GM19035 (cell line): ENCODE results near the gene IDH3G.
"Not testable (repeated sequence)": the region's sequence is repeated elsewhere in the genome, so short reads cannot be mapped to it uniquely, and the experiment has no call there.

Source experiments
- ATAC-seq: cut with Tn5 transposase; IDR thresholded peaks from one replicate; pipeline ENCODE4 v1.9.1; 2021; ENCODE audit not compliant: unreplicated experiment

Gene IDH3G

DNA sequence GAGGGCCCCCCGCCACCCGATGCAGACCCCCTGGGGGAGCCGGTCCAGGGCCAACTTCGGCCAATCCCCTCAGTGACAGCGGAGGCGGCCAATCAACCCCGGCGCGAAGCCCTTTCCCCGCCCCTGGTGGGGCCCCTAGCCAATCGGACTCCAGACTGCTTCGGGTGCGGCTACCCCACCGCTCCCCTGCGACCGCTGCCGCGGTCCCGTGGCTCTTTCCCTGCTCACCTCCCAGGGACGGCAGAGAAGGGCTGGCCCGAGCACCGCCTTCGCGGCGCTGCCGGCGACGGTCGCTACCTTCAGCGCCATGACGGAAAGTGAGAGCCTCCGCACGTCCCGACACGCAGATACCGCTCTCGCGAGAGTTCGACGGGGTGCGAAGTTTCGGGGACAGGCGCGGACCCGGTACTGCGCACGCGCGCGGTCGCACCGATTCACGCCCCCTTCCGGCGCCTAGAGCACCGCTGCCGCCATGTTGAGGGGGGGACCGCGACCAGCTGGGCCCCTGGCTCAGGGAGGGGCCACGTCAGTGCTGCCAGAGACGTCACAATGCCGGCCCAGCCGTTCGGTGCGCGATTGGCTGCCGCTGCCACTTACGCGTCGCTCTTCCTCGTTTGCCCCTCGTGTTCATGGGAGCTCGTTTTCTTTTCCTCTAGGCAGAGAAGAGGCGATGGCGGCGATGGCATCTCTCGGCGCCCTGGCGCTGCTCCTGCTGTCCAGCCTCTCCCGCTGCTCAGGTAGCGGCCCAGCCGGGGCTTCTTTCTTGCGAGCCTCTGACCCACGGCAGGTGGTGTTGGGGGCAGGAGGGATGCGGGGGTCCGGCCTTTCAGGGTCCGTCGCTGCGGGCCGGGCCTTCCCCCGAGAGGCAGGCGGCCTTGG lies at the start of gene IDH3G, which contains the start of gene SSR4:
TSS of gene IDH3G (minus strand) at position 358 of the 879 bp plus-strand sequence. CDS start at position 309, 49 bp downstream.
TSS of gene SSR4 (plus strand) at position 651 of the 879 bp plus-strand sequence. CDS start at position 671, 20 bp downstream.
- ATAC-seq: peak; percentile 91

DNA sequence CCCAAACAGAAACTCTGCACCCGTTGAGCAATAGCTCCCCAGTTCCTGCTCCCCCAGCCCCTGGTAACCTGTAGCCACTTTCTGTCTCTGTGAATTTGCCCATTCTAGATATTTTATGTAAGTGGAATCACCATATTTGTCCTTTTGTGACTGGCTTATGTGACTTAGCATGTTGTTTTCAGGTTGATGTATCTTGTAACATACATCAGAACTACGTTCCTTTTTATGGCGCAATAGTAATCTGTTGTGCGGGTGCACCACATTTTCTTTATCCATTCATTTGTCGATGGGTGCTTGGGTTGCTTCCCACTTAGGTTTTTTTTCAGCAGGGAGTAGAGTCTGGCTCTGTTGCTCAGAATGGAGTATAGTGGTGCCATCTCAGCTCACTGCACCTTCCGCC lies 42.7 kb upstream of the IDH3G start:
- ATAC-seq: no peak

DNA sequence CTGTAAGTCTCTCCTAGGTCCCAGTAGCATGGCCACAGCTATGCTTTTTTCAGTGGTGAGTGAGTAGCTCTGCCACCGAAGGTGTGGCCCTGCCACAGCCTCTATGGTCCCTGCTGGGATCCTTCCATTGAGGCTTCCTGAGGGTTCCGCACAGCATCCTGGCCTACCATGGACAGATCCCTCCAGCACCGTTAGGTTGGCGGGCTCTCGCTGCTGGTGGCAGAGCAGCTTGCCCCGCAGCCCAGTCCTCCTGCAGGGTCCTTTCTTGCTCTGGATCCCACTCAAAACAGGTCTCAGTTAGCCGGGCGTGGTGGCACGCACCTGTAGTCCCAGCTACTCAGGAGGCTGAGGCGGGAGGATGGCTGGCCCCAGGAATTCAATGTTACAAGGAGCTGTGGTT lies 38.6 kb upstream of the IDH3G start:
- no peak for ATAC-seq

DNA sequence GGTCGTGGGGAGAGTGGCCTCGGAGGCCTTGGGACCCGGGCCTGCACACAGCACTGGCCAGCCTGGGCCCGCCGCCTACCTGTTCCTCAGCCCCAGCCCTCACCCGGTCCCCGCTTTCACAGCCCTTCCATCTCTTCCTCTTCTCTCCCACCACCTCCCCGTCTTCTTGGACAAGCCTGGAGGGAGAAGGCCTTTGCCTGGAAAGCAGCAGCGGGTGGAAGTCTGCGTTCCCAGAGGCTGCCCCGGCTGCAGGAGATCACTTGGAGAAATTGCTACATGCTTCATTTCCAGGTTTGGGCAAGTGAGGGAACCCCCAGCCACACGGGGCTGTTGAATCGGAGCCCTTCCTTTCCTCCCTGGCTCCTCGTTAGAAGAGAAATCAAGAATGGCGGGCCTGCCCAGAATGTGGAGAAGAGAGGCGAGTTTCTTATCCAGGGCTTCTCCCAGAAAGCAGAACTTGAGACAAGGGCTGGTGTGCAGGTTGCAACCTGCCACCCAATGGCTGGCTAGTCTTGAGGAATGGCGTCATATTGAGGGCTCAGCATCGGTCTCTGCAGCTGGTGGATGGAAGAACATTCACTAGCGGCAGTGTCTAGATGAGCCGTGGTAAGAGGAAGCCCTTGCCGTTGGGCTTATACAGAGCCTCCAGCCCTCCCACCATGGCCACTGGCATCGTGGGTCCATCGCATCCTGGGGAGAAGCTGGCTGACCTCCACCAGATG lies 37.4 kb upstream of the IDH3G start:
- no peak for ATAC-seq

DNA sequence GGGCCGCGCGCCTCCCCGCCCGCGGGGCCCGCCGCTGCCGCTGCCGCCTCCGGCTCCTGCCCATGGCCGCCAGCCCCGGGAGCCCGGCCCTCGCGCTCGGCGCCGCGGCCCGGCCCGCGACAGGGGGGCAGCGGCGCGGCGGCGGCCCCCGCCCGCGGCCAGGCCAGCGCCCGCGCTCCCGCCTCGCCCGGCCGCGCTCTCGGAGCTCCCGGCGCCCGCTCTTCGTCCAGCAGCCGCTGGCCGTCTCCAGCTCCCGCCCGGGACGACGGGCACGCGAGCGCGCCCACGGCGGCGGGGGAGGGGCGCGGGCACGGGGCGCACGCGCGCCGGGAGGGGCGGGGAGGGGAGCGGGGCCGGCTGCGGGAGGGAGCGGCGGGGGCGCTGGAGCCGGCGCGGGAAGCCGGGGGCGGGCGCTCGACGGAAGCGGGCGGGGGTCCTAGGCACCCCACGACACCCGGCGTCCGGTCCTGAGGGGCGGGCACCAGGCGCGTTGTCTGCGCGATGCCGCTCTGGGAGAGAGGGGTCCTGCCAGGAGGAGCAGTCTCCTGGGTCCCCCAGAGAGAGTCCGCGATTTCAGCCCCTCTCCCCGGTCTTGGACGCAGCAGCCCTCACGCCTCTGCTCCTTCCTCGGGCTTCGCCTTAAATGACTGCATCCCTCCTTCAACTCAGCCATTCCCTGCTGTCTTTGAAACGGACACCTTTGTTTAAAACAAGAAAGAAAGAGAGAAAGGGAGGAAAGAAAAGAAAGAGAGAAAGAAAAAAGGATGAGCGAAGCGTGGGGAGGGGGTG lies 36.7 kb upstream of the IDH3G start:
- ATAC-seq: no peak

DNA sequence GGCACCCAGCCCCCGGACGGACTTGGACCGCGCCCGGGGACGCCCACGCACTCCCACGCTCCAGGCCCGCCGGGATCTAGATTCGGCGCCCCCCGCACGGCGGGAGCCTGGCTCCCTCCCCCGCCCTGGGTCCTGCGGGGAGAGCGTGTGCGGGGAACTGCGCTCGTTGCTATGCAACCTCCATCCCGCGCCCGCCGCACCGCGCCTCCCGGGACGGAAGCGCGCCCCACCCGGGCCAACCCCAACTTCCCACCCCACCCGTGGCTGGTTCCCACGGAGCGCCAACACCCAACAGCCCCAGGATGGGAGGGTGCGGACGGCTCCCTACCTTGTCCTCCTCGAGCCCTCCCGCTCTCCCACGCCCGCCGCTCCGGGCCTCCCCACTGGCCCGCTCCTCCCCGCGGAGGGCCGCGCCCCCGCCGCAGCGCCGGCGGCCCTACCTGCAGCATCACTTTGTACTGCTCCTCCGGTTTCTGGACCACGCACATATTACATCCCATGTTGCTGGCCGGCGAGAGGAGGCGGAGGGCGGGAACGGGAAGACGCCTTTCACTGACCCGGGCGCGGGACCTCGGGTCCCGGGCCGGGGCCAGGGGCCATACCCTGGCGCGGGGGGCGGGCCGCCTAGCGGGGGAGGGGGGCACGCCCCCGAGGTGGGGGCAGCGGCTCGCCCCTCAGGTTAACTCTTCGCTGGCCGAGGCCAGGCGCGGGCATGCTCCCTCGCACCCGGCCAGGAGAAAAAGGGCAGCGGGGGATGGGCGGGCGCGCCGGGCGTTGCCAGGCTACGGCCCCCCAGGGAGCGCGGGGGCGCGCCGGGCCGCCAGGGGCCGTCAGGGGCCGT lies 35.8 kb upstream of the IDH3G start, which contains the start of gene PDZD4:
TSS of gene PDZD4 (minus strand) at position 746 of the 841 bp plus-strand sequence. CDS start at position 500, 246 bp downstream.
- ATAC-seq: no peak

DNA sequence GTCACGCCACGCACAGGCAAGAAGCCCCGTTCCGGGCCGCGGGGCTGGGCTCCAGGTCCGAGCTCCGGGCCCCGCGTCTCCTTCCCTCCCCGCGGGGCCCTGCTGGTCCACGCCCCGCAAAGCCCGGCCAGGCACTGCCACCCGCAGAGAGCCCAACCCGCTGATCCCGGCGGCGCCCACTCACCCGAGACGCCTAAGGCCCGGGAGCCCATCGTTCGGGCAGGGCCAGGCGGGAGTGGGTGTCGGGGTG lies 35.3 kb upstream of the IDH3G start:
- ATAC-seq: no peak

DNA sequence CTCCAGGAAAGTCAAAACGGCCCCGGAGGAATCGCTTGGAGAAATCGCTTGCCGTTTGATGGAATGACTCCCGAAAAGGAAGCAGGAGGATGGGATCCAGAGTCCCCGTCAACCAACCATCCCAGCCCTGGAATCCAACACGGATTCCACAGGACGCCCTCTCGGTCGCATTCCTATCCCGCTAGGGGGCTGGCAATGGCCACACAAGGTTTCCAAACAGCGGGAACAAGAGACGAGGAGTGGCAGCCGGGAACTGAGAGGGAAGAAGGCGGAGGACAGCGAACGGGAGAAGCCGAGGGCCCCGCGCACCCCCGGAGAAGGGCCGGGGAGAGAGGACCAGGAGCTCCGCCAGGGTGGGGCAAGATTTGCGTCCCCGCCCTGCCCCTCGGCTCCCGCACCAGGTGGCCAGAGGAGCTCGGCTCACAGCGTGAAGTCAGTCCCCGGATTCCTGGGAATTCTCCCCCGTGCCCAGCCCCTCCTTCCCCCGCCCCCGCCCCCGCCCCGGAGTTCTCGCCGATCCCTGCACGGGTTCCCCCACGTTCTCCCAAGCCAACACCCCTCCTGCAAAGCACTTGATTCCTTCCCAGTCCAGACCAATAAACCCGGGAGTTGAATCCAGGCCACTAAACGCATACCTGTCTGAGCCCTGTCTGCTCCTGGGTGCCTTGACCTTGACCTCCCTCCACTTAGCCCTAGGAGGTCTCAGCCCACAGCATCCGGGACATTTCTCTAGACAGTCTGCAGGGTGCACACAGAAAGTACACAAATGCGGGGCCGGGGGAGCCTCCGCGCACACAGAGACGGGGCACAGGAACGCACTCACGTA lies 34.8 kb upstream of the IDH3G start:
- no peak for ATAC-seq

DNA sequence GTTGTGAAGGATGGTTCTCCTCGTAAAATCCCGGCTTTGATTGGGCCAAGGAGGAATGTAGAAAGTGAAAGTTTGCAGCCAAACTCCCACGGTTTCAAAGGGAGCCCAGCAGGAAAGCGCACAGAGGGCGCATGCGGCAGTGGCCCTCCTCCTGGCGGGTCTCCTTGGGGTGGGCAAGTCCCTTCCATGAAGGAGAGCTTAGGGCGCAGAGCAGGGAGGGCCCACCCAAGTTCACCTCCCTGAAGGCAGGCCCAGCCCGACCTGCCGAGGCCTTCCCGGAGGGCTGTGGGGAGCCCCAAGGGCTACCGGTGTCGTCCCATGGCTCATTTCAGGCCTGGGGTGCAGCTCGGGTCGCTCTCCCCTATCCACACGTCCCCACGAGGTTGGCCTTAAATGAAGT lies 34.1 kb upstream of the IDH3G start:
- no peak for ATAC-seq

DNA sequence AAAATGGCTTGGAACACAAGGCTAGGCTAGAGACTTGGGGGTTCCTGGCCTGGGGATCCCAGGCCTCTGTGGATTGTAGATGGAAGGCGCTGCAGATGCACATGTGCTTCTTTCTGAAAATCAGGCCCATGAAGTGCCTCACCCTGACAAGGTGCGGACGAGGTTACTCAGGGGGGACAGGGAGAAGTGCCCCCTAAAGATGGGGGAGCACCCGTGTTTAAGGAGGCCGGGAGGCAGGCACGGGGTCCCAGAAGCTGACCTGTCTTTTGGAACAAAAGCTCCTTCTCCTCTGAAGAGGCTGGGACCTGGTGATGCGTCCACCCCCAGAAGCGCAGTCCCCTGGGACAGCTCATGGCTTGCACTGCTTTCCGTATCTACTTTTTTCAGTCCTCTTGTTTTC lies 33.7 kb upstream of the IDH3G start:
- ATAC-seq: no peak

DNA sequence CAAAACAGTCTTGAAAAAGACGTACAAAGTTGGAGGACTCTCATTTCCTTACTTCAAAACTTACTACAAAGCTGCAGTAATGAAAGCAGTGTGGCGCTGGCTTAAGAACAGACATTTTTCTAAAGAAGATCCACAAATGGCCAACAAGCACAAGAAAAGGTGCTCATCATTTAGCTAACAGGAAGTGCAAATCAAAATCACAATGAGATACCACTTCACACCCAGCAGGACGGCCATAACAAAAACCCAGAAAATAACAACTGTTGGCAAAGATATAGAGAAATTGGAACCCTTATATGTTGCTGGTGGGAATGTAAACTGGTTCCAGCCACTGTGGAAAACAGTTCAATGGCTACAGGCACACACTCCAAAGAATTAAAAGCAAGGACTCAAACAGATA lies 32.8 kb upstream of the IDH3G start:
- ATAC-seq: no peak

DNA sequence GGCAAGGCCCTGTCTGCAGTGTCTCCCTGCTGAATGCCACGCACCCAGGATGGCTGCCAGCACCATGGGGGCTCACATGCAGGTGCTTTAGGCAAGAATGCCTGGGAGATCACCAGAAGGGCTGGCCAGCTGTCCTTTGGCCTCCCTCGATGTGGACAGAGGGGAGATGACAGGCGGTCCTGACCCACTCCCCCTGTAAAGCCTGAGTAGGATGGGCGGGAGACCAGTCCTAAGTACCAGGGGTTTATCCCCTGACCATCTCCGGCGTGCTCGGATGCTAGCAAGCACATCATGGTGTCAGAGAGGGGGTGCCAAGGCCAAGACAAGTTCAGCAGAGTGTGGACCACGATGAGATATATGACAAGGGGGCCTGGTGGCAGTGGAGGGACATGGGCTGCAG lies 30.9 kb upstream of the IDH3G start:
- ATAC-seq: no peak

DNA sequence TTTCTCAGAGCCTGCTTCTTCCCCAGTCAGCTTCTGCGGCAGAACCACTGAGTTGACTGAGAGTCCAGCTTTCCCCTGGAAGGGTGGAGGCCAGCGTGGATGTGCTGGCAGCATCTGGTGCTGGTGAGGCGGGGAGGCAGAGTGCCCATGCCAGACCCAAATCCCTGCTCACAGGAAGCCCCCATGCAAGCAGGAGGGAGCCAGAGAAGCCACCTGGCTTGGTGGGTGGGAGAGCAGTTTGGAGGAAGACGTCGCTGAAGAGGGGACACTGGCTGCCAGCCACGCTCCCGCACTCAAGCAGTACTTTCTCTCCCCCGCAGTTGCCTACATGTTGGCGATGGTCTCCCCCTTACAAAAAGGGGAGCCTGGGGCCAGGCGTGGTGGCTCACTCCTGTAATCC lies 30.2 kb upstream of the IDH3G start:
- no peak for ATAC-seq

DNA sequence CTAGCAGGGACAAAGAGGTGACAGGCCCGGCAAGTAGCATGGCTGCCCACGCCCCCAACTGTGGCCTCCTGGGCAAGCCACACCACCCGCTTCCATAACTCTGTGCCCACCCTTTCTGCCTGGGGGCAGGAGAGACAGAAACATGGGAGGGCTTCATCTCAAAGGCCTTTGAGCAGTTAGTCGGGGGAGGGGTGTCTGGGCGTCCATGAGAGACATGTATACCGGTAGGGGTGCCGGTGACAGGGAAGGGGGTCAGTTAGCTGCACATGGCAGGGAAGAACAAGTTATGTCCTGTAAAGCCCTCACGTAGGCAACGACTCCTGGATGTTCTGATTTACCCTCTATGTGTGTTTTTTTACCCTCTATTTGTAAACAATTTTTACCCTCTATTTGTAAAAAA lies 26.9 kb upstream of the IDH3G start:
- no peak for ATAC-seq

DNA sequence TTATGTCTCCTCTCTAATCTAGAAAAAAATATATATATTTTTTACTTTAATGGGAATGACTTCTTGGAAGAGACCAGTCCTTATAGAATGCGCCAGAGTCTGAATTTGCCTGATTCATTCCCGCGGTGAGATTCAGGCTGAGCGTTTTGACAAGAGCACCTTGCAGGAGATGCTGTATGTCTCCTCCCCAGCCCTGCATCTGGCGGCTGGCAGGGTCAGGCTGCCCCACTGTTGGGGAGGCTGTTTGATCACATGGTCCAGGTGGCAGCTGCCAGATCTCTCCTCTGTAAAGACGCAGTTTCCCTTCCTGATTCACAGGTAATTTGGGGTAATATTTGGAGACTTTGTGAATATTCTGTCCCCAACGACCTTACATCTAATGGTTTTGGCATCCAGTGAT lies 26.4 kb upstream of the IDH3G start:
- ATAC-seq: no peak

DNA sequence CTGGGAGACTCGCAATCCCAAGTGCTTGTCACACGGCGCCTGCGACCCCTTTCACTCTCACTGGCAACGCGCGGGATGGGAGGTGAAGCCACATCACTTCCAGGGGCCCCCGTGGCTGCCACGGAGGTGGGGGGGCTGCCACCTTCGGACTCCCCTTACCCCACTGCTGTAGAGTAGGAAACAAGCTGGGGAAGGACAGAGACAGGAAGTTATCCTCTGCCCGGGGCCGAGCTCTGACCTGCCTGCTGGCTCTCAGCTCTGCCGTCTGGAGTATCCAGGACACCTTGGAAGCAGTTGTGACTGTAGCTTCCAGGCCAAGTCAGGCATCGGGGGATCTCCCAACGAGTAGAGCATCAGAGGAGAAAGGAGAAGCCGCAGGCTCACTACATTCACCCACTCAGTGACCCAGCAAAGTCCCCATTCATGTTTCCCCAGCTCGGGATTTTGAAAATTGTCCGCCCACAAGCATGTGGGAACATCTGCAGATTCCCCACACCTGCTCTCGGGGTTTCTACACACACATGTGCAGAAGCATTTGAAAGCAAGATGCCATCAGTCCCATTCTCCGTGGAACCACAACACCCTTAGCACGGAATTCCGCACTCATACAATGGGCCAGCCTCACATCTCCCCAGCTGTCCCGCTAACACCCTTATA lies 25.3 kb upstream of the IDH3G start:
- ATAC-seq: no peak

DNA sequence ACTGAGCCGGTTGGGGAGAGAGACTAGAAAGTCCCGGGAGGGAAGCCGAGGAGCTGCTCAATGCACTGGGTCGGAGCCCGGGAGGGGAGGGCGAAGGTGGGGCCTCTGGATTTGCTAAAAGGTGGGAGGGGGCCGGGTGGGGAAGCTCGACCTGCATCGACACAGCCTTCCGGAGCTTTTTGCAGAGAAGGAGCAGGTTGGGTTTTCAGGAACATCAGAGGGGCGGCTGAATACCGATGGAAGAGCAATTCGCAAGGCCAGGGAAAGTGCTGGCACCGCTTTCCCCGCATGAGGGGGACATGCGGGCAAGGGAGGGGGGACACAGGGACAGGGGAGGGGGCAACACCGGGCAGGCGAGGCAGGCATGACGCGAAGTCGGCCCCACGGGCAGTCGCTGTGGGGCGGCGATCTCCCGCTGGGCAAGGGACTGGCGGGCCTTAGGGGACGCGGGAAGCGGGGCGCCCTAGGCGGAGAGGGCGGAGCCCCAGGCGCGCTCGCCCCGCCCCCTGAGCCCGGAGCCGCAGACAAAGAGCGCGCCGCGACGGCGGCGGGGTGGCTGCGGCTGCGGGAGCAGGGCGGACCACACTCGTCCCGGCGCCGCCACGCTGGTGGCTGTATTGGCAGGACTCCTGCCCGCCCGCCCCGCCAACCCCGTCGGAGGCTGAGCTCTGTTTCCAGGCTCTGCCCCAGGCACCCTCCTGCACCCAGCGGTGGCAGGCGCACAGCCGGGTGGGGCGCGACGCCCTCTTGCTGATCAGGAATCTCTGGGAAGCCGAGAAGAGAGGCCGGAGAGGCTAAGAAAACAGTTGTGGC lies 24.6 kb upstream of the IDH3G start:
- ATAC-seq: no peak

DNA sequence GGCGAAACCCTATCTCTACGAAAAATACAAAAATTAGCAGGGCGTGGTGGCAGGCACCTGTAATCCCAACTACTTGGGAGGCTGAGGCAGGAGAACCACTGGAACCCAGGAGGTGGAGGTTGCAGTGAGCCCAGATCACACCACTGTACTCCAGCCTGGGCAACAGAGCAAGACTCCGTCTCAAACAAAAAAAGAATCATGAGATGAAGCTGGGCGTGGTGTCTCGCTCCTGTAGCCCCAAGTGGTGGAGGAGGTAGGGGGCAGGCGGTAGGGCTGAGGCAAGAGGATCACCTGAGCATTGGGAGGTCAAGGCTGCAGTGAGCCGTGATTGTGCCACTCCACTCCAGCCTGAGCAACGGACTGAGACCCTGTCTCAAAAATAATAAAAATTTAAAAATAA lies 23.9 kb upstream of the IDH3G start:
- ATAC-seq: not testable (repeated sequence)
